DOHH2 (cell line): Measurements from ENCODE around the gene VAC14.

Experiments used
- H3F3A ChIP-seq: fragments of 200-600 bp; sonication (generic), shearing (Covaris generic); 2 replicates; pipeline ENCODE4 v1.6.0; 2016; ENCODE audit warnings: antibody characterized with exemption, mild to moderate bottlenecking; ENCODE audit not compliant: control insufficient read depth, insufficient read depth
- H3K27ac ChIP-seq: fragments of 200-600 bp; sonication (generic); 2 replicates; pipeline ENCODE4 v1.5.1; 2014; ENCODE audit warnings: low read depth, mild to moderate bottlenecking, low read length, moderate library complexity
- H3K27me3 ChIP-seq: fragments of 200-600 bp; sonication (generic); 2 replicates; pipeline ENCODE4 v1.6.1; 2014; ENCODE audit warnings: mild to moderate bottlenecking, low read length, mixed read lengths; ENCODE audit not compliant: control insufficient read depth
- H3K36me3 ChIP-seq: fragments of 200-600 bp; sonication (generic); 2 replicates; pipeline ENCODE4 v1.6.1; 2014; ENCODE audit warnings: mild to moderate bottlenecking, low read length, moderate library complexity, mixed read lengths; ENCODE audit not compliant: control insufficient read depth
- H3K4me1 ChIP-seq: fragments of 200-600 bp; sonication (generic); 2 replicates; pipeline ENCODE4 v1.6.1; 2014; ENCODE audit warnings: mild to moderate bottlenecking, low read length, mixed read lengths; ENCODE audit not compliant: control insufficient read depth
- H3K4me2 ChIP-seq: fragments of 200-600 bp; sonication (generic); 2 replicates; pipeline ENCODE4 v1.6.0; 2014; ENCODE audit warnings: mild to moderate bottlenecking, low read length, moderate library complexity
- H3K4me3 ChIP-seq: fragments of 200-600 bp; sonication (generic); 2 replicates; pipeline ENCODE4 v1.5.1; 2014; ENCODE audit warnings: mild to moderate bottlenecking, low read length, mixed read lengths
- H3K79me2 ChIP-seq: fragments of 200-600 bp; sonication (generic); 2 replicates; pipeline ENCODE4 v1.6.1; 2014; ENCODE audit warnings: mild to moderate bottlenecking, low read length, mixed read lengths; ENCODE audit not compliant: control insufficient read depth
- H3K9me2 ChIP-seq: fragments of 200-600 bp; sonication (generic); replicated peaks from 2 replicates; pipeline ENCODE4 v1.6.1; 2014; ENCODE audit warnings: mild to moderate bottlenecking, low read length, mixed read lengths; ENCODE audit not compliant: control insufficient read depth
- H3K9me3 ChIP-seq: fragments of 200-600 bp; sonication (generic); 2 replicates; pipeline ENCODE4 v1.6.1; 2014; ENCODE audit warnings: antibody characterized with exemption, low read length, mixed read lengths; ENCODE audit not compliant: control insufficient read depth, insufficient read depth
- H4K20me1 ChIP-seq: fragments of 200-600 bp; sonication (generic); 2 replicates; pipeline ENCODE4 v1.6.0; 2014; ENCODE audit warnings: low read depth, mild to moderate bottlenecking, antibody characterized with exemption, low read length, moderate library complexity; ENCODE audit not compliant: control insufficient read depth, insufficient read depth
- CTCF ChIP-seq: fragments of 200-600 bp; sonication (generic); IDR thresholded peaks from one replicate; pipeline ENCODE4 v1.5.1; 2014; ENCODE audit warnings: antibody characterized with exemption, mild to moderate bottlenecking, low read depth, low read length; ENCODE audit not compliant: poor library complexity, severe bottlenecking
- EZH2phosphoT487 ChIP-seq: fragments of 200-600 bp; sonication (generic); IDR thresholded peaks from 2 replicates; pipeline ENCODE4 v1.6.1; 2017; ENCODE audit warnings: borderline replicate concordance, mild to moderate bottlenecking, antibody characterized with exemption, low read length, moderate library complexity, mixed read lengths

Gene VAC14

GRCh38 chr16:70778901-70779309 lies 22.1 kb downstream of the VAC14 start:
- Histone ChIP-seq H3K36me3 (peaks cover 56% of the 10 kb centered on the region), H3K27me3 (no peaks in the 10 kb centered on the region), H3K9me2 (no peaks in the 10 kb centered on the region), H3K79me2 (no peaks in the 10 kb centered on the region), H3K27ac (no peak overlapping the region), H3K9me3 (no peaks in the 10 kb centered on the region), H3K4me3 (no peak overlapping the region), H3F3A (no peaks in the 10 kb centered on the region), H4K20me1 (no peaks in the 10 kb centered on the region), H3K4me2 (no peak overlapping the region), H3K4me1 (no peaks in the 10 kb centered on the region)
- TF ChIP-seq EZH2phosphoT487, result no peak
- TF ChIP-seq CTCF, result no peak

GRCh38 chr16:70777973-70778406 lies 23.0 kb downstream of the VAC14 start:
- Histone ChIP-seq H3K4me2 (no peak overlapping the region), H3F3A (no peaks in the 10 kb centered on the region; the same call in 1 of the 2 replicates), H3K27me3 (no peaks in the 10 kb centered on the region), H3K4me3 (no peak overlapping the region), H3K27ac (no peak overlapping the region), H3K79me2 (no peaks in the 10 kb centered on the region), H3K36me3 (peaks cover 51% of the 10 kb centered on the region), H4K20me1 (no peaks in the 10 kb centered on the region), H3K4me1 (no peaks in the 10 kb centered on the region), H3K9me3 (no peaks in the 10 kb centered on the region), H3K9me2 (no peaks in the 10 kb centered on the region)
- no peak for TF ChIP-seq EZH2phosphoT487
- TF ChIP-seq CTCF, result no peak

- Histone ChIP-seq H4K20me1 (no peaks in the 10 kb centered on the region), H3K27ac (no peak overlapping the region), H3K9me3 (no peaks in the 10 kb centered on the region), H3K4me2 (no peak overlapping the region), H3K9me2 (no peaks in the 10 kb centered on the region), H3K27me3 (no peaks in the 10 kb centered on the region), H3K4me3 (no peak overlapping the region), H3F3A (peaks cover 1% of the 10 kb centered on the region; the same call in 1 of the 2 replicates), H3K36me3 (peaks cover 51% of the 10 kb centered on the region), H3K79me2 (no peaks in the 10 kb centered on the region), H3K4me1 (no peaks in the 10 kb centered on the region)
- no peak for TF ChIP-seq CTCF
- no peak for TF ChIP-seq EZH2phosphoT487
Measured at GRCh38 chr16:70777496-70777895, 23.5 kb downstream of the VAC14 start.

- H3K27me3 ChIP-seq, result no peaks in the 10 kb centered on the region
- TF ChIP-seq CTCF (no peak), EZH2phosphoT487 (no peak)
Measured at GRCh38 chr16:70775399-70775798, 25.6 kb downstream of the VAC14 start.

More at GRCh38 chr16:70775399-70775798, 25.6 kb downstream of the VAC14 start:
- Histone ChIP-seq H3K9me2 (no peaks in the 10 kb centered on the region), H3K27ac (no peak overlapping the region), H3K4me2 (no peak overlapping the region), H3K36me3 (peaks cover 46% of the 10 kb centered on the region), H3K79me2 (no peaks in the 10 kb centered on the region), H4K20me1 (no peaks in the 10 kb centered on the region), H3K4me3 (no peak overlapping the region), H3K9me3 (no peaks in the 10 kb centered on the region), H3K4me1 (no peaks in the 10 kb centered on the region), H3F3A (peaks cover 2% of the 10 kb centered on the region; the same call in 1 of the 2 replicates)
